ENCODE measurements around the gene NKX2-2. TPM values are rescaled to one million over a fixed set of nuclear protein-coding genes. Genes with fewer than 3 reads are reported as not detected.

NKX2-2 gene
- total and polyA plus RNA-seq, 2 of the 4 experiments (the other 2 are of a cell fraction): not detected

GRCh38 chr20:21523281-21523868 is 9.5 kb upstream of the NKX2-2 start:
- TF ChIP-seq RAD21 (IDR thresholded peaks at IDR 0.05; ENCODE audit: low read length) (no peak), NFE2L2 (IDR thresholded peaks at IDR 0.05; ENCODE audit: low read depth, low read length) (no peak), ELK1 (IDR thresholded peaks at IDR 0.05; ENCODE audit: borderline replicate concordance, low read depth, low read length) (no peak), CEBPB (IDR thresholded peaks at IDR 0.05; ENCODE audit: low read depth, low read length) (no peak)
- H3K4me2 ChIP-seq (ENCODE audit: low read depth, low read length): no peak overlapping the region
- H2AFZ ChIP-seq (replicated peaks; ENCODE audit: low read length, poor library complexity): no peak overlapping the region
- no peak overlapping the region for H2BK120ac ChIP-seq (ENCODE audit: low read depth, low read length)
- no peak for ATAC-seq (ENCODE audit: low read depth)
- H3K23ac ChIP-seq (ENCODE audit: low read depth, low read length): no peak overlapping the region
- no peaks in the 10 kb centered on the region for H3K36me3 ChIP-seq (ENCODE audit: control insufficient read depth, insufficient read depth, low read length)
- DNase-seq: no peak
- no peak overlapping the region for H3K4ac ChIP-seq (ENCODE audit: low read depth, low read length)
- no peaks in the 10 kb centered on the region for H3K9me1 ChIP-seq (ENCODE audit: insufficient read depth, low read length)
- H3K9ac ChIP-seq (ENCODE audit: low read depth, low read length): no peak overlapping the region
- H4K8ac ChIP-seq (ENCODE audit: low read depth in 2 of 2, low read length in 2 of 2): no peak overlapping the region
- no peak overlapping the region for H3K18ac ChIP-seq (ENCODE audit: low read depth, low read length)
- H3K56ac ChIP-seq (ENCODE audit: extremely low read depth, insufficient read depth, low read length): no peak overlapping the region
- WGBS, 2 experiments (ENCODE audit: extremely low coverage in 2 of 2, insufficient read length in 1 of 2): 0% methylated on average over 2 of the region's 19 CpGs; no CpG with 5 or more reads in 1 of the 2 experiments
- in situ Hi-C loops (cut with MboI; ENCODE audit: low sequenced_read_pairs) (no loop called here), dilution Hi-C loops (cut with HindIII; ENCODE audit: low sequenced_read_pairs, unreplicated experiment) (no loop called here), intact Hi-C loops (cut with micrococcal nuclease) (no loop called here)
- H4K5ac ChIP-seq (ENCODE audit: low read depth, low read length): no peak overlapping the region
- no peak overlapping the region for H2AK9ac ChIP-seq (replicated peaks; ENCODE audit: low read depth, low read length, poor library complexity)
- peaks cover 63% of the 10 kb centered on the region for H3K27me3 ChIP-seq (ENCODE audit: control insufficient read depth, insufficient read depth, low read length)
- CTCF ChIA-PET: no interaction called here
- H2BK20ac ChIP-seq (ENCODE audit: low read depth, low read length): no peak overlapping the region
- H2BK15ac ChIP-seq (ENCODE audit: low read depth, low read length): no peak overlapping the region
- H2BK5ac ChIP-seq (ENCODE audit: low read depth, low read length, poor library complexity, severe bottlenecking): no peak overlapping the region
- no peaks in the 10 kb centered on the region for H4K20me1 ChIP-seq (ENCODE audit: insufficient read depth, low read length)
- no peak overlapping the region for H3K14ac ChIP-seq (replicated peaks; ENCODE audit: low read depth, low read length)
- no peaks in the 10 kb centered on the region for H3K79me1 ChIP-seq (ENCODE audit: low read depth in 1 of 2, low read length in 2 of 2)
- no peak overlapping the region for H3K4me3 ChIP-seq (ENCODE audit: insufficient read depth, low read depth, low read length)
- no TSS peak for BruUV-seq (replicated peaks)
- POLR2A ChIA-PET (ENCODE audit: unreplicated experiment): no interaction called here
- no peaks in the 10 kb centered on the region for H3K9me3 ChIP-seq (ENCODE audit: control insufficient read depth, insufficient read depth, low read length)
- no peak overlapping the region for H4K91ac ChIP-seq (ENCODE audit: insufficient read depth, low read depth, low read length)
- H3K27ac ChIP-seq (ENCODE audit: insufficient read depth, low read length): no peak overlapping the region
- no peaks in the 10 kb centered on the region for H3K4me1 ChIP-seq (ENCODE audit: control insufficient read depth, insufficient read depth, low read length)
- no peak overlapping the region for H2AK5ac ChIP-seq (ENCODE audit: low read depth, low read length)
